HG03025 (cell line): ENCODE data around the gene RING1.

Source experiments
- ATAC-seq: cut with Tn5 transposase; IDR thresholded peaks from one replicate; pipeline ENCODE4 v1.9.1; 2021; ENCODE audit warnings: mild to moderate bottlenecking, moderate library complexity; ENCODE audit not compliant: unreplicated experiment, low FRiP score

The RING1 gene

DNA sequence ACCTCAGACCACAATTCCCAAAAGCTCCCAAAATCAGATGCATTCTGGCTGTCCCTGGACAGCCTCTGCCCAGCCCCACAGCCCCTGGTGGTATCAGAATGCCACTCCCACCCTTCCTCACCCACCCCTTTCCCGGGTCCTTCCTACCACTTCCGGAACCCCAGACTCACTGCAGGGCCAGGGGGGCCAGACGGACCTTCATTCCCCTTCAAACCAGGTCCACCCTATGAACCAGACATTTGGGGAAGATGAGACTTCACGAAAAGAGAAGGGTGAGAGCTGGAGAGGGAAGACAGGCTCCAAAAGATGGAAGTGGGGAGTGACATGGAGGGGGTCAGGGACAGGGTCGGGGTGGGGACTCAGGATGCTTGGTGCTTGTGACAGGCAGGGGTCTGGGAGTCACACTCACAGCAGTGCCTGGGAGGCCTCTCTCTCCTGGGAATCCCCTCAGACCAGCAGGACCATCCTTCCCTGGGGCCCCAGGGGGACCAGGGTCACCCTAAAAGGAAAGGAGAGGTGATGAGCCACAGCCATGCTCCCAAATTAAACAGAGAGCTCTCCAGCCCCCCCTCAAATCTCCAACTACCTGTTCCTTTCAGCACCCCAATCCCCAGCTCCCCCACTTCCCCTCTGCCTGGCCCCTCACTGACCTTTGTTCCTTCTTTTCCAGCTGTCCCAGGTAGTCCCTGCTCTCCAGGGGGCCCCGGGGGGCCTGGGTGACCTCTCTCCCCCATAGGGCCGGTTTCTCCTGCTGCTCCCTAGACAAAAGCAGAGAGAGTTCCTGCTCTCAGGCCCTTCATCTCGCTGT, 36.2 kb upstream of the RING1 start:
- no peak for ATAC-seq

DNA sequence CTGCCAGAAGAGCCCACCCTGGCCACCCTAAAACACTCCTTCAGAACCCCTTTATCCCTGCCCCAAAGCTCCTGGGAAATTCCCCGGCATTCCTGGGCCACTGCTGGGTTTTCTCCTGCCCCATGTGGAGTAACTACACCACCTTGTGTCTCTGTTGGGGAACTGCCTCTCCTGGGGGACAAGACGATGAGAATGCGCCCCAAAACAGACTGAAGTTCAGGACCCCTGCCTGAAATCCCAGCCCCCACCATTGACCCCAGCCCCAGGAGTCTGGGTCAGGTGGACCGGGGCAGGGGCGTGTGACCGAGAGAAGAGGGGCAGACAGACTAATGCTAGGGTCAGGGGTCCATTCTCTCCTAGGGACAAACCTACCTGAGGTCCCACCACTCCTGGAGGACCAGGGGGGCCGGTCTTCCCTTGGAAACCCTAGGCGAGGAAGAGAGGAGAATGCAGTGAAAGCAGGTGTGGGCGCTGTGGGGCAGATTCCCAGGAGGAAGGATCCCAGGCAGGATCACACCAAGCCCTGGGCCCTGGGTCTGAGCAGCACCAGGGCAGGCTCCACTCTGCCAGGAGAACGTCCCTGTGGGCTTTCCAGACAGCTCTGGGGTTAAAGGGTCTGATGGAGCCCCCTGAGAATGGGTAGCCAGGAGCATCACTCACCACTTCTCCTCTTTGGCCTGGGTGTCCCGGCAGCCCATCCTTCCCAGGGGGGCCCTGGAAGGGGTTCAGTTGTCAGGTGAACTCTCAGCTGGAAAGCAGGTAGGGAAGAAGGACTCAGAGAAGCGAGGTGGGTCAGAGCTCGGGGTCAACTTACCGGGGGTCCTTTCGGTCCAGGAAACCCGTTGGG, 35.4 kb upstream of the RING1 start:
- ATAC-seq = no peak

DNA sequence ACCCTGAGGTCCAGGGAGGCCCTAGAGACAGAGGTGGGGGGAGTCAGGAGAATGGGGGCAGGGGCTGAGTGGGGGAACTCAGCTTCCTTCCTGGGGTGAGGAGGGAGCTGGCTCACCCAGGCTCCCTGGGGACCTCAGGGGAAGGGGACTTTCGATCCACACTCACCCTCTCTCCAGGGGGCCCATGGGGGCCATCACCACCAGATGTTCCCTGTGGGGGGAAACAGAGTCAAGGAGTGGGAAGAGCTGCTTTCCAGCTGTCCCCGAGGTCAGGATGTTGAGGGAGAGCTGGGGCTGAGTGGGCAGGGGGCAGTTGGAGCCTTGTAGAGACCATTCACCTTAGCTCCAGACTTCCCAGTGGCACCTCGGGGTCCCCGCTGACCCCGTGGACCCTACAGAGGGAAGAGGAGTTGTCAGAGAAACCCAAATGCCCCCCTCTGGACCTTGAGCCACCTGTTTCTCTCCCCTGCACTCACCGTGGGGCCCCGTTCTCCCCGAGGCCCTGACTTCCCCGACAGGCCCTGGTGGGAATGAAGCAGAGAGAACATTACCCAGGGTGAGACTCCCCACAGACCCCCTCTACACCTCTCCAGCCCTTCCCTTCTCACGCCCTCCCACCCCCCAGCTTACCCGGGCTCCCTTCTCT, 34.6 kb upstream of the RING1 start:
- no peak for ATAC-seq

DNA sequence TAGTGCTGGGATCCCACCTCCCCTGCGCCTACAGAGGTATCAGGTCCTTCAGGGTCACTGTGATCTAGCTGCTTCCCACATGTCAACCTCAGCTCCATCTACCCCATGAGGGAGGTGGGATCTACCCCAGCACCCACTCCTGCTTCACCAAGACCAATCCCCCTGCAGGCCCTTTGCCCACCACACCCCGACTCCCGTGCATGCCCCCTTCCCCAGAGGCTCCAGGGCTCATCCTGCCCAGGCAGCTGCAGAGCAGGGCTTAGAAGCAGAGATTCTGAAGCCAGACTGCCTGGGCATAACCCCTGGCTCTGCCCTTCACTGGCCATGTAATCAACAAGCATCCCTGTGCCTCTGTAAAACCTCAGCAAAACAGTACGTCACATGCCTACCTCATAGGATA, 33.5 kb upstream of the RING1 start:
- no peak for ATAC-seq

DNA sequence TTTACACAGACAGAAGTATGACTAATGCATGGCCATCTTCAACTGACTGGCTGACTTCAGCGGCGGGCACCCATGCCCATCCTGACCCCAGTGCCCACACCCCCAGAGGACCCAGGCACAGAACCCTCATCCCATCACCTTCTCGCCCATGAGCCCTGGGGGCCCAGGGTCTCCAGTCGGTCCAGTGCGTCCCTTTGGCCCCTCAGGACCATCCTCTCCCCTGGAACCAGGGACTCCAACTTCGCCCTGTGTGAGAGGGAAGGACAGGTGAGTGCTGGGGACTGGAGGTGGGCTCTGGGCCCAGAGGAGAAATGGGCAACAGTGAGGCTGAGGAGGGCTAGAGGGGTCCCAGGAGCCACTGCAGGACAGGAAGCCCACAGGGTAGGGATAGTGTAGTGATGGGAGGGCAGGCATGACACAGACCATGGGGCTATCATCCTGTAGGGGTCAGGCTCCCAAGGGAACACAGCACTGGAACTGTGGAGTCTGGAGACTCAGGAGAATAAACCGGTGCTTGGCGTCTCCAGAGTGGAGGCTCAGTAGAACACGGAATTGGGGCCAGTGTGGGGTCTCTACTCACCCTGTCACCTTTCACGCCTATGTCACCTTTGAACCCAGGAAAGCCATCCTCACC, 32.7 kb upstream of the RING1 start:
- ATAC-seq = no peak

DNA sequence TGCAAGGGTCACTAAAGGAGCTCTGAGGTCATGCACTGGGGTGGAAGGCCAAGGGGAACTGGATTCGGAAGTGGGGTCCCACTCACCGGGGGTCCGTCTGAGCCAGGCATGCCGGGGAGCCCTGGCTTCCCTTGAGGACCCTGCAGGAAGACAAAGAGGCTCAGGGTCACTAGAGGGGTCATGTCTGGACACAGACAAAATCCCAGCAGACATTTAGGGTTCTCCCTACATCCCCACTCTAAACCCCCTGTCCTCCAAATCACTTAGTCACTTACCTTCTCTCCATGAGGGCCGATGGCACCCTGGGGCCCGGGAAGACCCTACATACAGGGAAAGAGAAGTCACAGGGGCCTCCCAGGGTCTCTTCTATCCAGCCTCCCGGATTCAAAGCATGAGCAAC, 31.4 kb upstream of the RING1 start:
- no peak for ATAC-seq

DNA sequence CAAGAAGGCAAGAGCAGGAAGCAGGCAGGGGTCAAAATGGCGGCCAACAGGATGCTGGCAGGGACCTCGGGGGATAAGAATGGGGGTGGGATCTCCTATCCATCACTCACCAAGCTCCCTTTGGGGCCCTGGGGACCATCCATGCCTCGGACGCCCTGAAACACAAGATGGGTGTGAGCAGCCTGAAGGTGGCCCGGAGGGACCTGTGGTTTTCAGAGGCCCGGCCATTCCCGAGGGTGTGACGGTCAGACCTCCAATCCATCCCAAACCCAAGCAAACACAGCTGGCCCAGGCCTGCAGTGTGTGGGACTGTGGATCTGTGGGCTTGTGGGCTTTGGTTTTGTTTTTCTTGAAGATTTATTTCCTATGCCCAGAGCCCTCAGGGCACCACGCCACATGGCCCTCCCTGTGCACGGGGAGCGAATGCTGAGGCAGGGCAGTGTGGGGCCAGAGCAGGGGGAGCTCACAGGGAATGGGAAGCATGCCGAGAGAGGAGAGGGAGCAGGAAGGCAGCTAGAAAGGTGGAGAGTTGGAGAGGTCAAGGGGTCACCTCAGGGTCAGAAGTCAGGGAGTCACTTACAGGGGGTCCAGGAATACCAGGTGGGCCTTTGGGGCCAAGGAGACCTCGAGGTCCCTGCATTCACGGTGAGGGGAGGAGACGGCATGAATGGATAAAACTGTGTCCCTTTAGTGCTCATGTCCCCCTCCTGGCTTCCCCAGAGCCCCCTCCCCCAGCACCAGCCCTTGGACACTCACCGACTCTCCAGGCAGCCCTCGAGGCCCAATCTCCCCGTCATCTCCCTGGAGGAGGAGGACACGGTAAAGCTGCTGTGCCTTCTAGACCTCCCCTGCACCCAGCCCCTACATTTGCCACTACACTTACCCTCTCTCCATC, 30.5 kb upstream of the RING1 start:
- no peak for ATAC-seq

DNA sequence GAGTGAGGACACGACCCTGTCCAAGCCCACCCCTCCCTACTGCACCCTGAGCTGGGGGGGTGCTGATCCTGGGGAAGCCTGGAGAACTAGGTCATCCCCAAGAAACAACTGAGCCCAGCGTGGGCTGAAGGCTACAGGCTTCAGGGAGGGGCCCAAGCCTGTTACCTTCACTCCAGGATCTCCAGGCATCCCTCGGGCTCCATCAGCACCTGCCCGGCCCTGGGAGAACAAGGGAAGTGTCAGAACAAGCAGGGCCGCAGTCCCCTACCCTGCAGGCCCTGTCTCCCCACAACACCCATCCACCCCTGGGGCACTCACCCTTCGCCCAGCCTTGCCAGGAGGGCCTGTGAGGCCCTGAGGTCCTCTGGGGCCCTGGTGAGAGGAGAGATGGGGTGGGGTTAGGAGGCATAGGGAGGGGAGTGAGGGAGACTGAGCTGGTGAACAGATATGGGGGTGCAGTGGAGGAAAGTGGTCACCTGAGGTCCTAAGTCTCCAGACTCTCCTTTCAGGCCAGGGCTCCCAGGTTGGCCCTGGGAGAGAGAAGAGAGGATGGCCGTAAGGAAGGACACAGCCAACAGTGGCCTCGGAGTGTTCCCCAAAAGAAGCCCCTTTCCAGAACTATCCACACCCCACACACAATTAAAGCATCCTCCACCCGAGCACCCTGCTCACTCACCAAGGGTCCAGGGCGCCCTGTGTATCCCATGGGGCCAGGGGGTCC, 29.4 kb upstream of the RING1 start:
- ATAC-seq = no peak

DNA sequence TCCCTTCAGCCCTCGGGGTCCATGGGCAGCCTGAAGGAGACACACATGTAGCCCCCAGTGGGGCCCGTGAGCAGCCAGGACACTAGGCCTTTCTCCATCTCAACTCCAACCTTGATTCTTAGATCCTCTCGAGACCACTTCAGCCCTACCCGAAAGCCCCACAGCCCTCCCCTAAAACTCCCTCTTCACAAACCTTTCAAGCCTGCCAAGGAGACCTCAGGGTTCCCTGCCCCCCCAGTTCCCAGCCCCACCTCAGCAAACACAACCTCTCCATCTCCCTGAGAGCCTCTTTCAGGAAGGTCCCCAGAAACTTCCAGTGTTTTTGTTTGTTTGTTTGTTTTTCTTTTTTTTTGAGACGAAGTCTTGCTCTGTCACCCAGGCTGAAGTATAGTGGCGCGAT, 27.2 kb upstream of the RING1 start:
- no peak for ATAC-seq

DNA sequence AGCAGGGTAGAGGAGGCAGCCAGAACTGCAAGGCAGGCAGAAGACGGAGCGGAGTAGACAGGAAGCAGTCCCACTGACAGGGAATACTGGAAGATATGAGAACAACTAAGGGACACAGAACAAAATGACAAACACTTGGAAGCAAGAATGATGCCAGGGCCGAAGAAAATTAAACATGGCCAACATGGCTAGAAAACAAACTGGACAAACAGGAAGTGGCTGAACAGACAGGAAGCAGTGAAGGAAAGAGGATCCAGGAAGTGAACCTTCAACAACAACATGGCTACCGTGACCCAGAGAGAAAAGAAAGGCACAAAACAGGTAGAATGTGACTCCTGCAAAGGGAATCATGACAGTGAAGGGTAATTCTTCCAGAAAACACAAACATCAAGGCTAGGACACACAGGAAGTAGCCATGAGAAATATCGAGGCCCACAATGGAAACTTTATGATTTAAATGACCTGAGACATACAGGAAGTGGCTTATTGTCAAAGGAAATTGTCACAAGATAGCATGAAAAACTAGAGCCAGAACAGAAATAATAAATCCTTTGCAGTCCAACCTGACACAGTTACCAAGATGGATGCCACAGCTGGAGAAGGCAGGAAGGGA, 25.1 kb upstream of the RING1 start:
- ATAC-seq = no peak

DNA sequence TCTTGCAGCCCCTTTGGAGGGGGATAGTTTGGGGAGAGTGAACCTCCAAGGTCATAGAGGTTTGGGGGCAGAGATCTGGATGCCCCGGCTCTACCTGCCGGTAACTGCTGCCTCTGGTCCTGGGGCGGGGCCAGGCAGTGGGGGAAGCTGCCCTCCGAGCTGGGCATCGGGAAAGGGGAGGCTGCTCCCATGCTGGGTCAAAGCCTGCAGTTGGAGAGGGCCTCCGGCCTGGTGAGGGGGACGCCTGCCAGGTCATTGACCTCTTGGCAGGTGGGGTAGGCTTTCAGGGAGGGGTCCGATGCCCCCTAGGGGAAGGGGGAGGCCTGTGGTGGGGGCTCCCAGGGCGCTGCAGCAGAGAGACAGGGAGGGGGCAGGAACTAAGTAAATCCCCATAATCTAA, 23.1 kb upstream of the RING1 start:
- no peak for ATAC-seq

DNA sequence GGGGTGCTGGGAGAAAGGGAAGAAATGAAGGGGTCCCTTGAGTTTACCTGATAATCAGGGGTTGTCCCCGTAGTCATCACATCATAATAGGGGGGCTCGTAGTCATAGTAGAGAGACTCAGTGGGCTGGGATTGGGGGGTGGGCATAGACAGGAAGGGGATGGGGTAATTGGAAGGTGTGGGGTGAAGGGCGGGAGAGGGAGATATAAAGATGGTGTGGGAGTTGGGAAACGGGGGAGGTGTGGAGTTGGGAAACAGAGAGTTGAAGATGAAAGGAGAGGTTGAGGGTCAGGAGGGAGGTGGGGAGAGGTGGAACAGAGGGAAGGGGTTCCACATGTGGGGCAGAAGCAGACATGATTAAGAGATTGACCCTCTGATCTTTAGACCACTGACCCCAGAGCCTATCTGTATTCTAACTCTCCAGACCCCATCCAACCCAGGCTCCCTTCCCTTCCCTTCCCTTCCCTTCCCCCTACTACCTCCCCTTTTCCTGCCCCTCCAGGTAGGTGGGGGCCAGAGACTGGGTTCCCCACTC, 22.6 kb upstream of the RING1 start:
- no peak for ATAC-seq

DNA sequence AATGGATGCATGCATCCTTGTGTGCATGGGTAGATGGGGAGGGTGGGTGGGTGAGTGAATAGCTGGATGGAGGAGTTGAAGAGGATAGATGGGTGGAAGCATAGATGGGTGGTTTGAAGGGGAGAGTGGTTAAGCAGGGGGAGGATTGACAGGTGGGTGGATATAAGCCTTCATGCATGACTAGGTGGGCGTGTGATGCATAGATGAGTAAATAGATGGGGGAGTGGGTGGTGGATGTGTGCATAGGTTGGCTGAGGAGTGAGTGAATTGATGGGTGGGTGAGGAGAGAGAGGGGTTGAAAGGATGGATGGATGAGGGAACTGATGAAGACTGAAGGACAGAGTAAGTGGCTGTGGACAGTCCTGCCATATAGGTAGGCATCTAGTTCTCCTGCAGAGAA, 20.5 kb upstream of the RING1 start:
- no peak for ATAC-seq

DNA sequence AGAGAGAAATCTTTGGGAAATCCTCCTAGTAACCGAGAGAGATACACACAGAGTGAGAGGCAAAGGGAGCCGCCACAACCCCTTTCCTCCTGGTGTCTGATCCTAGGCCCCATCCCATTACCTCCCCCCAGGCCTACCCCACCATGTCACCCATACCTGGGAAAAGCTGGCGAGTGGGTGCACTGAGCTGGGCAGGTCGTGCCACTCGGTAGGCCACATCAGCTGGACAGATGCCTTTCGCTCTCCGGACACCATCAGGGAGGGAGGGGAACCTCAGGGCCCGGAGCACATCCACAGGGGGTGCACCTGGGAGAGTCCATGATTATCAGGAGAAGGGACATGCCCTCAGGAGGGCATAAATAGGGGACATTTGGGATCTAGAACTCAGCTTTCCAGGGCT, 19.1 kb upstream of the RING1 start:
- ATAC-seq = no peak

DNA sequence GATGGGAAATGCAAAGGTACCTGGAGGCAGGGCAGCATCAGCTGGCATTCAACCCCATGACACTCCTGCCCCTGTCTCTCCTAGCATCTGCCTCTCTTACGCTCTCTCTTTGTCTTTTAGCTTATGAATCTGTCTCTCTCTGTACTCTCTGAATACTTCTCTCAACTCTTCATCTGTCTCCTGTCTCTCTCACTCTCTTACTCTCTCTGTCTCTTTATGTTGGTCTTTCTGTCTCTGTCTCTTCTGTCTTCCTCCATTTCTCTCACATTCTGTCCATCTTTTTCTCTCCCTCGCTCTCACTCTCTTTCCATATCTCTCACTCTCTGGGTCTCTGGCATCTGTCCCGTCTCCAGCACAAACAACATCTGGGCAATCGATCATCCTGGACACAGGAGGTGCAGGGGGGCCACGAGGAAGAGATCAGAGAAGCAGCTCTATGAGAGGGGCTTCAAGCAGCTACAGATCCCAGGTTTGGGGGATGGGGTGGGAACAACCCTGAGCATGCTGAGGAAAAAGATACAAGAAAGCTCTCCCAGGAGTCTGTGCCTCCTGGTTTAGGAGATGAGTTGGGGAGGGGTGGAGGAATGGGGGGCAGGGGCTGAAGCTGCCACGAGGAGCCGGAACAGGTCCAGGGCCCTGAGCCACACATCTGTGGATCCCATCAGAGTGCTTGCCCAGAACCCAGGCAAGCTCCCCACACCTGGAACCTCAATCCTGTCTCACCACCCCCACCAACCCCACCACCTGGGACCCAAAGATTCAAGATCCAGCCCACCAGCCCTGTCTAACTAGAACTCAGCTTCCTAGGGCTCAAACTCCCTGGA, 18.5 kb upstream of the RING1 start:
- ATAC-seq = no peak

DNA sequence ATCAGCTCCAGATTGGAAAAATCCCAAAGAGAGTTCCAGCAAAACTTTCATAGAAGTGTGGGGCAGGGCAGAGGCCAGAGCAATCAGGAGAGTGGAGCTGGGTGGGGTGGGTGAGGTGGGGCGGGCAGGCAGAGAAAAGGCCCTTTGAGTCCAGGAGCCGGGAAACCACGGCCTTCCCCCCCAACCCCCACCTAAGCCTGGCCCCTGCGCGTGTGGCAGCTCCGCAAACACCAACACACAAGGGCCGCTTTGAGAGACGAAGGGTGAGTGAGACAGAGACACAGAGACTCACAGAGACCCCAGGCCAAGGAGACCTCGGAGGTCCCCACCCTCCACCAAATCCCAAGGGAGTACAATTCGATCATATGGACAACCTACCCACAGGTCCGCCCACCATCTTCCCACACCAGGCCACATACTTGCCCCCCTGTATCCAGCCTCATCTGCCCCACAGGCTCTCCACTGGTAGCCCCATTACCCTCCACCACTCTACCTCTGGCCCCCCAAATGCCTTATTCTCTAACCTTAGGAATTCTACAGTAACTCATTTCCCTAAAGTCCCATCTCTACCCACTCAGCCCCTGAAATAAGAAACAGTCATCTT, 17.7 kb upstream of the RING1 start:
- no peak for ATAC-seq

DNA sequence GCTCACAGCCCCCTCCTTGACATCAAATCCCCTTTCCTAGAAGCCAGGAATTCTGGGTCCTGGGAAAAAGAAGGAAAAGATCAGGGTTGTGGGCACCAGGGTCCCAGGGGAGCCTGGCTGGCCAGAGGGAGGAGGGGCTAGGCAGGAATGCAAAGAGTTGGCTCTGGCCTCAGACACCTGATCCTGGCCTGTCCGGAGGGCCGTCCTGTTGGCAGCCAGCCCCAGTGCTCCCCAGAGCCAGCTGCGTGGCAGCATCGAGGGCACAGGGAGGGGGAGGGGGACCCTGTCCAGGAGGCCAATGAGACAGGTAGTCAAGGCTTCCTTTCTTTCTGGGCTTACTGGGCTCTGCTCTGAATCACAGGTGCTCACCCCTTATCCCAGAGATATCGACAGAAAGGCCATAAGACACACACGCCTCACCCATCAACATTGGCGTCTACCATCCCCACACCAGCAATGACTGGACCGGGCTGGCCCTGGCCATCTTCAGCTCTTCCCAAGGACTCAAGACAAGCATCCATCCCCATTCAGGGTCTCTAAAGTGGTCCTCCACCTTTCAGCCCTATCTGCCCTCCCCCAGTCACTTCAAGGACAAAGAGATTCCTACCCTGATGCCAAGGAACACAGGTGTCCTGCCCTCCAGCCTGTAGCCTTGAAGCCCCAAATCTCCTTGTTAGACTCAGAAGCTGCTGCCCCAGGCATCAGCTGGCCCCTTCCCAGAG, 16.8 kb upstream of the RING1 start:
- ATAC-seq = no peak
